ENCODE results near the gene SLCO1B3. TPM values are rescaled to one million over a fixed set of nuclear protein-coding genes. Genes with fewer than 3 reads are reported as not detected.
A peak's percentile ranks its signal among the peaks of the same experiment; 100 is the strongest.

The SLCO1B3 gene
- total RNA-seq, 1 experiment from 2014 or later, result 18.1 TPM

- DNase-seq (ENCODE audit: low read depth), result no peak
Measured at GRCh38 chr12:20885116-20885515, 74.6 kb downstream of the SLCO1B3 start.

DNA sequence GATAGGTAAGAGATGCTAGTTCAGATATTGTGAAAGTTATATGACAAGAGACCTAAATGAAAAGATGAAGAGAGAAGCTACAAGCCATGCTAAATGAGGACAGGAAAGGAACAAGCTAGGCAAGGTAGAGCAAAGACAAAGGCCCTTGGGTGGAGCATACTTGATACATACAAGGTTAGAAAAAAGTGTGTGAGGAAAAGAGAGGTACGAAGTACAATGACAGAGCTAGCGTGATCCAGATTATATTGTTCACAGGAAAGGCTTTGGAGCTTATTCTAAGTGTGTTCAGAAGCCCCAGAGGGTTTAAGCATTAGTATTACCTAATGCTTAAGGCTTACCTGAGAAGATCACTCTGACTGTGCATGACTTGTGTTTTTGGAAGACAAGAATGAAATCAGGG is 75.0 kb downstream of the SLCO1B3 start:
- DNase-seq (ENCODE audit: low read depth), result no peak

- DNase-seq (ENCODE audit: low read depth), result no peak
Measured at GRCh38 chr12:20917269-20917668, 106.8 kb downstream of the SLCO1B3 start.

GRCh38 chr12:20917819-20918218 is 107.3 kb downstream of the SLCO1B3 start:
- DNase-seq (ENCODE audit: low read depth), result no peak

DNA sequence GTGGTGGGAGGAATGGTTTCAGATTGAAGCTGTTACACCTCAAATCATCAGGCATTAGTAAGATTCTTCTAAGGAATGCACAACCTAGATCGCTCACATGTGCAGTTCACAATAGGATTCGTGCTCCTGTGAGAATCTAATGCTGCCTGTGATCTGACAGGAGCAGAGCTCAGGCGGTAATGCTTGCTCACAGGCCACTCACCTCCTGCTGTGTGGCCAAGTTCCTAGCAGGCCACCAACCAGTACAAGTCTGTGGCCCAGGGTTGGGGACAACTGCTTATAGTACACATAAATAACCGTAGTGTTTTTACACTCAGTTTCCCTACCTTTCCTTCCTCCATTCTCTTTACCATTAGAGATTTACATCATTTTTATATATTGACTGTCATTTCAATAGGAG is 121.4 kb downstream of the SLCO1B3 start:
- peak; percentile 5 for DNase-seq (ENCODE audit: low read depth)

DNA sequence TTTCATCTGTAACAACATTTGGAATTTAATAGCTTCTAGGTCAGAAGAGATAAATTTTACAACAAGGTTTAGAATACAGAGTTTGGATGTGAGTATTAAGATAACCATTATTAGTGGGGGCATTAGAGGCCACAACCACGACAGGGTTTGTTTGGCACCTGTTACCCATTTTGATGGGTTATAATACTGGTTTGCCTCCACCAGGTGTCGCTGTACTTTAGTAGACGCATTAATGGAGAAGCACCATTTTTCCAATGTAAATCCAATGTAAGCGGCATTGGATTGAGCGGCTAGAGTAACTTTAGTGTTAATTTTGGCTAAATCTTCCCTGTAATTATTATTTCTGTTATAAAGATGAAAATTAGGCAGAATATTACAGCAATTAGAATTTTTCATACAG is 136.2 kb downstream of the SLCO1B3 start:
- peak; percentile 22 for DNase-seq (ENCODE audit: low read depth)

- peak; percentile 21 for DNase-seq (ENCODE audit: low read depth)
Measured at GRCh38 chr12:20950248-20950647, 139.7 kb downstream of the SLCO1B3 start.

DNA sequence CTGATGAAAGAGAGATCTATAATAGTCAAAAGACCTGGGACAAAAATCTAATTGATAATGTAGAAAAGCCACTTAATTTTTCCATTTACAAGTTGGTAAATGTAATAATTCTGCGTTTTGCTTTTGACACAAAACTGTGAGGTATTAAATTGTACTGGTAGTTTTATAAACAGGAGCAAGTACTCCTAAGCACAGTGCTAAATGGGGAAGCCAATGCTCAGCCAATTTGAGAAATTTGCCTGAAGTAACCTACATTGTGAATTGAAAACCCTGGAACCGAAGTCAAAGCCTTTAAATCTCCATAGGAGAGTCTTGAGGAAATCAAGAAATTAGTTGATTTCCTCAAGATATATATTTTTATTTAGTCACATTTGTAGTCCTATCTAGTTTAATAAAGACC is 152.8 kb downstream of the SLCO1B3 start:
- no peak for DNase-seq (ENCODE audit: low read depth)

DNA sequence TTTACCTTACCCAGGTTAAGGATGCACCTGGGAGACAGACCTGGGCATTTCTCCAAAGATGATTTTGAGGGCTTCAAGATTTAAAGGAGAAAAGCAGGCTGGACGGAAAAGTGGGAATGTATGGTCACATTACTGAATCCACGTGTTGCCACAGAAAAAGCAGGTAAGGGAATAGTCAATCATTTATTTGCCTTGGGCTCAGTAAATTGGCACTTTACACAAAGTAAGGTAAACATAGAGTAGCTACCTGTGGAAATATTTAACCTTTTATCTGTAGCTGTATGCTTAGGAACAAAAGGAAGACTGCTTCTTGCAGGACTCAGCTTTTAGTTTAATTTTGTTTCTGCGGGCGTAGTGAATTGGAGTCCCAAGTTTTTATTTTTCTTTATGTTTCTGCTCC is 153.3 kb downstream of the SLCO1B3 start:
- DNase-seq (ENCODE audit: low read depth), result no peak

Other genes with a start within 250 kb of the SLCO1B3 start
- gene SLCO1C1, start 115.4 kb upstream of the SLCO1B3 start, total RNA-seq (2014; rRNA removed; shearing (Covaris generic)), result not detected in 2 replicates